Hippocampal formation (tissue), 2 donors: ENCODE measurements around the gene SND1.

Source experiments
- DNase-seq, 2 donors: peaks; one replicate each; lab custom pipeline; 2025; lab: John Stamatoyannopoulos, UW

SND1 gene

GRCh38 chr7:127870231-127870907, 218.4 kb downstream of the SND1 start:
- no peak for DNase-seq

DNA sequence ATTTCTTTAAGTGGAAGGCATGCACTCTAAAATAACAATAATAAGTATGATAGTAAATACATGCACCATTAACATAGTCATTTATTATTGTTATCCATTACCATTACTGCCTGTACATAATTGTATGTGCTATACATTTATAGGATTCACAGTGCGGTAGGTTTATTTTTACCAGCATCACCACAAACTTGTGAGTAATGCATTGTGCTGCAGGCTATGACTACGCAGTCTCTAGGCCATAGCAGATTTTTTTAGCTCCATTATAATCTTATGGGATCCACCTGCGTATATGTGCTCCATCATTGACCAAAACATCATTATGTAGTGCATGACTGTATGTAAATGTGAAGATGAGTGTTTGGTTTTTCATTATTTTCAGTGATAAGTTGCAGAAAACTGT, 219.2 kb downstream of the SND1 start:
- no peak for DNase-seq

DNA sequence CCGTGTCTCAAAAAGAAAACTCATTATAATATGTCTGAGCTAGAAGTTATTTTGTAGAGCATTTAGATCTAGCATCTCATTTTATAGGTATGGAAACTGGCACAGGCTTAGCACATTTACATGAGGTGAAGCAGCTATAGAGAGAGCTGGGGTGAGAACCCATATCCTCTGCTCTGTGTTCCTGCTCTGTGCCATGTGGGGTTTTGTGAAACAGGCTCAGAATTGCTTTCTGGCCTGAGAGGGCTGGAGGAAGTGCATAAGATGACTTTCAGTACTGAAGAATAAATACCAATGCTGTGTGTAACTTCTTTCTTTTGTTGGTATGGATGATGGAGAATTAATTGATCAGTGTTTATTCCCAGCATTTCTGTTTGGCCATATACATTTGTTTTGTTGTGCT, 220.1 kb downstream of the SND1 start:
- no peak for DNase-seq

GRCh38 chr7:127873151-127873550, 221.2 kb downstream of the SND1 start:
- no peak for DNase-seq

- no peak for DNase-seq
Observed at GRCh38 chr7:127873715-127874636, 222.0 kb downstream of the SND1 start.

GRCh38 chr7:127874951-127875608, 223.1 kb downstream of the SND1 start:
- DNase-seq, result no peak

DNA sequence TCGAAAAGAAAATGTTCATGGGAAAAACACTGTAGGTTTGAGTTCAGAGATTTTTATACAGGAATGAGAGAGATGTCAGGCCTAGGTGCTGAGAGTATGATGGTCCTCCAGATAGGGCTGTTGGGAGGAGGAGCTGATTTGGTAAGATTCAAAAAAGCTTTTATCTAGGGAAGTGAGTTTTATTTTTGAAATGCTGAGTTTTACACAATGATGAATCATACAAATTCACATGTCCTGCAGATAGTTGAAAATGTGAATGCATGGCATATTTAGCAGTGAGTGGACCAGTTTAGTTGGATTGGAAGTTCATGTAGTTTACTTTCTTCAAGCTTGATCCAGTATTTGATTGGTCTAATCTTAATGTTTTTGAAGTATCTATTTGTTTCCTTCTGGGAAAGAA, 224.4 kb downstream of the SND1 start:
- DNase-seq, result no peak

- DNase-seq, result no peak
Observed at GRCh38 chr7:127877951-127878350, 226.0 kb downstream of the SND1 start.

GRCh38 chr7:127878791-127879190, 226.8 kb downstream of the SND1 start:
- no peak for DNase-seq

DNA sequence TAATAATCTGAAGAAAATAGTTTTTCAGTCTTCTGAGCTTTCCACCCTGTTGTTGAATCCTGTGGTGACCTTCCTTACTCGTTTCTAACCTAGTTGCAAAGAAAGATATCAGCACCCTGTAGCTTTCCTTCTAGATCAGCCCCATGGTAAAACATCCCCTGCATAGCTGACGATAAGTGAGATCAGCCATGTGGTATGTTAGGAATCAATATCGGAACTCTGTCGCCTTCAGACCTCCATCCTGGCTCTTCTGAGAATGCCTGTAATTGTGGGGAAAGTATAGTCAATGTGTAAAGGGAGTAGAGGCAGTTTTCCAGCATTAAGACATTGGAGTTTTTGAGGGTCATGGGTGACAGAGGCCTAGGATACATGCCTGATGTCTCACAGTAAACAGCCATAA, 227.4 kb downstream of the SND1 start:
- no peak for DNase-seq

GRCh38 chr7:127879942-127880341, 227.9 kb downstream of the SND1 start:
- no peak for DNase-seq

DNA sequence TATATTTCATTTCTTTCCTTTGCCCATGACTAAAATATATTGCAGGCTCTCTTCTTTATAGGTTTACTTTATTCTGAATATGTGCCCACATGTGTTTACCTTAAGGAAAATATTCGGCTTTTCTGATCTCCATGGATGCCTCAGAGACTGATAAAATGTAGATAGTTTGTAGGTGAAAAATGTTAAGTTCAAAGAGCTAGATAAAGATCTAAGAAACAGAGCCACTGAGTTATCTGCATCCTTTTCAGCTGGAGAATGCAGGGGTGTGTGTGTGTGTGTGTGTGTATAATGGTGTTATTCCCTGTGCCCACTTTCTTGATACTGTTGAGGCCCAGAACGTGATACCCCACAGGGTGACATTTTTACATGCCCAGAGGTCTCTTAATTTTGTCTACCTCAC, 228.5 kb downstream of the SND1 start:
- no peak for DNase-seq

DNA sequence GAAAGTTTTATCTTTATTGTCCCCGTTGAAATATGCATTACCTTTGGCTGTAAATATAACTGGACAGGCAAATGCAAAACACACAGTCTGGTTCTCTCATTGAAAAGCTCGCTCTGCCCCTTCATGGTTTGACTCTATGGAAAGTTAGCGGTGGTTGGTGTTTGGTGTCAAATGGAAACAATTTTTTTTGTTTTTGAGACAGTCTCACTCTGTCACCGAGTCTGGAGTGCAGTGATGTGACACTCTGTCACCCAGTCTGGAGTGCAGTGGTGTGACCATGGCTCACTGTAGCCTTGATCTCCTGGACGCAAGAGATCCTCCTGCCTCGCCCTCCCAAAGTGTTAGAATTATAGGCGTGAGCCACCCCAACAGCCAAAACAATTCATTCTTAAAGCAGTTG, 229.6 kb downstream of the SND1 start:
- DNase-seq, result no peak

GRCh38 chr7:127882313-127882920, 230.4 kb downstream of the SND1 start:
- no peak for DNase-seq

GRCh38 chr7:127884066-127884559, 232.1 kb downstream of the SND1 start:
- DNase-seq, result peak in 1 of 2 donors; percentile 11

DNA sequence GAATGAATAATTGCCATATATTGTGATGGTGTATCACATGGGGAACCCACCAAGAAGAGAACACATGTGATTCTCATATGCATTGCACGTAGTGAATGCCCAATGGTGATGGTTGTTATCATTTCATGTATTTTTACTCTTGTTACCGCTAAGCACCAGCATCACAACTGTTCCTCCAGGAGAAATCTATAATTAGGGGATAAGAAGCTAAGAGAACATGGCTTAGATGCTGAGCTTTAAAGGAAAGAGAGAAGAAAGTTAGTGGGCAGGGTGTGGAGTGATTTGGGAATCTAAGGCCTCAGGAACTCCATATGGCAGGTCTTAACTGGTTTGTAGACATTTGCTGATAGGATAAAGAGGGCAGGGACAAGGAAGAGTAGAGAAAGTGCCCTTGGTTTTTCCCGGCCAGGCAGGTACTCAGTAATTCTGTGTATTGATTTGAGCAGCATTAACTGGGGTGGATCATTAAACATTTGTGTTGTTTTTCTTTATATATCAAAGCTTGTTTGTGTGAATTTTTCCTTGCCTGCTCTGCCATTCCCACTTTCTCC, 233.3 kb downstream of the SND1 start:
- no peak for DNase-seq

DNA sequence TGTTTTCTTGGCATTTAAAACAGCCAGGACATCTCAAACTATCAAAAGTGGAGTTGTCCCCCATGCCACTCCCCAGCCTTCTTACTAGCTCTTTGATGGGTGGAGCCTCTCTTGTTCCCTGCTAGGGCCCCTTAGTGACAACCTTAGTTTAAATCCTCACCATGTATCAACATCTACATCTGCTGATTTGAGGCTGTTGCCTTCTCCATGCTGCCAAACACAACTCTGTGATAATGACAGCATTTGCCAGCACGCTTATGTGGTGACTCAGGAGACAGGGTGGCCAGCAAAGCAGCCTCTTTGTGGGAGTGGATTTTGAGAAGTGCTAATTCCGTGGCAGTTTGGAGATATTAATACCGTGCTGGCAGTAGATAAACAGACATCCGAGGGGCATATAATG, 233.8 kb downstream of the SND1 start:
- DNase-seq, result peak in 1 of 2 donors; percentile 54

GRCh38 chr7:127886248-127886647, 234.3 kb downstream of the SND1 start:
- no peak for DNase-seq

DNA sequence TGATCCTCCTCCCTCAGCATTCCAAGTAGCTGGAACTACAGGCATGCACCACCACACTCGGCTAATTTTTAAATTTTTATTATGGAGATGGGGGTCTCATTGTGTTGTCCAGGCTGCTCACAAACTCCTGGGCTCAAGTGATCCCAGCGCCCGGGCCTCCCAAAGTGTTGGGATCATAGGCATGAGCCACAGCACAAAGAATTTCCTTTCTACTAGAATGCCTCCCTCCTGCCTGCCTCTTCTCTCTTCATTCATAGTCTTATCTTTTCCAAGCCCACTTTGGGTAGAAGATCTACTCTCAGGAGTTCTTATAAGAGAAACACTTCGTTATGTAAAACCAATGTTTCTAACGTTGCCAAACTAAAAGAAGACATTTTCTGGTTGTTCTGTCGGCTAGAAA, 235.1 kb downstream of the SND1 start:
- DNase-seq, result no peak

GRCh38 chr7:127887631-127888030, 235.6 kb downstream of the SND1 start:
- DNase-seq, result no peak

DNA sequence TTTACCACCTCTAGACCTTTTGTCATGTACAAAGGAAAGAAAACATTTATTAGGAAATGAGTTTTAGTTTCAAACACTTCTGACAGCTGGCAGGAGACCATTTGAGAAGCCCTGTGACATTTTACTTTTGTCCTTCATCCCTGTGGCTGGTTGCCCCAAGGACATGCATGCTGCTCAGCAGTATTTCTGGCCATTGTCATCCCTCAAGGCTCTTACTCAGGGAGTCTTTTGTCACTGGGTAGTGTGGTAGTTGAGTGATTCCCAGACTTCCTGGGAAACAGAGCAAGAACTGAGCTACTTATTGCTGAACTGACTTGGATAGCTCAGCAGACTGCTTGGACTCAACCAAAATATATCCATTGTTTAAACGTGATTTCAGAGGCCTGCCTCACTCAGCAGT, 236.4 kb downstream of the SND1 start:
- no peak for DNase-seq

DNA sequence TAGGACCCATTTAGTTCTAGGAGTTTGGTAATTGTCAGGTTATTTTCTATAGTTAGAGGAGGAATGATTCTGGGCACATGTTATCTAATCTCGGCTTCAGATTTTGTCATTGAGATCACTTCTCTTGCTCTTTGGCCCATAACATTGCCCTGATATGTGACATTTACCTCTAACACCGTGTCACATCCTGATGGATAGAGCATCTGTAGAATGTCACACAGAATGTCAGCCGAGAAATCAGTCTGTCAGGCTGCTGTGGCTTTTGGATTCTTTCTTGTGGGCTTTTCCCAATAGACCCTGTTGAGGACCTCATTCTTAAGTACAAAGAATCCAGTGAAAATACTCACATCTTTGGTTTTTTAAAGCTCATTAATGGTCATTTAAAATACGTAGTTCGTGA, 236.8 kb downstream of the SND1 start:
- no peak for DNase-seq
